ENCODE results near the gene TBX18. TPM values are rescaled to one million over a fixed set of nuclear protein-coding genes. Genes with fewer than 3 reads are reported as not detected.

Gene TBX18
- total RNA-seq, 3 donors from 2014 or later = 0.23 to 1.7 (median 0.82) TPM

DNA sequence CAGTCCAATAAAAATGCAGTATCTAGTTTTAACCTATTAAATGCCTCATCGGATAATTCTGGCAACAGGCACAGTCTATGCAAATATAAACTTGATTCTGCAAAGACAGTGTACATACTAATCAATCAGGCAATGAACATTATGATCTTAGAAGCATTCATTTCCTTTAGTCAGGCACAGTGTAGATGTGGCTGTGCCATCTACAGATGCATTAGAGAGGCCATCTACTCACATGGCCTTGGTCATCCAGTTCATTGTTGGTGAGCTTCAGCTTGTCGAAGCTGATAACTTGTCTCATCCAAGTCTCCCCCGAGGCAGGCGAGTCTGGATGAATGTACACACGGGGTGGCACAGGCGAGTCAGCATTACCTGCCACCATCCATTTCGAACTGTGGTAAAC is 7.9 kb downstream of the TBX18 start:
- TF ChIP-seq, protein P1, sequence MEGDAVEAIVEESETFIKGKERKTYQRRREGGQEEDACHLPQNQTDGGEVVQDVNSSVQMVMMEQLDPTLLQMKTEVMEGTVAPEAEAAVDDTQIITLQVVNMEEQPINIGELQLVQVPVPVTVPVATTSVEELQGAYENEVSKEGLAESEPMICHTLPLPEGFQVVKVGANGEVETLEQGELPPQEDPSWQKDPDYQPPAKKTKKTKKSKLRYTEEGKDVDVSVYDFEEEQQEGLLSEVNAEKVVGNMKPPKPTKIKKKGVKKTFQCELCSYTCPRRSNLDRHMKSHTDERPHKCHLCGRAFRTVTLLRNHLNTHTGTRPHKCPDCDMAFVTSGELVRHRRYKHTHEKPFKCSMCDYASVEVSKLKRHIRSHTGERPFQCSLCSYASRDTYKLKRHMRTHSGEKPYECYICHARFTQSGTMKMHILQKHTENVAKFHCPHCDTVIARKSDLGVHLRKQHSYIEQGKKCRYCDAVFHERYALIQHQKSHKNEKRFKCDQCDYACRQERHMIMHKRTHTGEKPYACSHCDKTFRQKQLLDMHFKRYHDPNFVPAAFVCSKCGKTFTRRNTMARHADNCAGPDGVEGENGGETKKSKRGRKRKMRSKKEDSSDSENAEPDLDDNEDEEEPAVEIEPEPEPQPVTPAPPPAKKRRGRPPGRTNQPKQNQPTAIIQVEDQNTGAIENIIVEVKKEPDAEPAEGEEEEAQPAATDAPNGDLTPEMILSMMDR (IDR thresholded peaks at IDR 0.05) = no peak

DNA sequence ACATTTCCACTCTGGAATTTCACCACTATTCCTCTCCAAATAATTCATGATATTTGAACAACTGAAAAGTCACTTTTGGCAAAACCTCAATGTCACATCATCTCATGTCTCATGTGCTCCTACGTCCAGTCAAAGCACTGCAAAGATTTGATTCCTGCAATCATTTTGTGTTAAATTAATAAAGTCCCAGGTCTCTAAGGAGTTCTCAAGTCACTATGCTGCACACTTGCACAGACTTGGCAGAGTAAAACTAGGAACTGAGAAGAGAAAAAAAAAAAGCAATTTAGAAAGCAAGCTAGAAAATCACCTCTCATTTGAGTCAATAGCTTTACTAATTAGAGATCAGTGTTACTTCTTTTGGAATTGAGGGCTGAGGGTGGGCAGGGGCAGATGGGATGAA is 11.2 kb downstream of the TBX18 start:
- DNase-seq (no peak), ATAC-seq (no peak)
- Histone ChIP-seq H3K4me1 (ENCODE audit: low read depth) (no peaks in the 10 kb centered on the region), H3K36me3 (ENCODE audit: low read depth) (no peaks in the 10 kb centered on the region), H3K4me3 (no peak overlapping the region), H3K9me3 (no peaks in the 10 kb centered on the region)
- intact Hi-C loops (cut with DNase I, micrococcal nuclease) = no loop called here
- TF ChIP-seq, protein P1 (IDR thresholded peaks at IDR 0.05) = no peak

More for the DNA sequence above, 7.9 kb downstream of the TBX18 start:
- Histone ChIP-seq H3K4me1 (ENCODE audit: low read depth) (no peaks in the 10 kb centered on the region), H3K9me3 (no peaks in the 10 kb centered on the region), H3K4me3 (no peak overlapping the region), H3K36me3 (ENCODE audit: low read depth) (no peaks in the 10 kb centered on the region)
- DNase-seq (no peak), ATAC-seq (no peak)
- intact Hi-C loops (cut with DNase I, micrococcal nuclease) = no loop called here

DNA sequence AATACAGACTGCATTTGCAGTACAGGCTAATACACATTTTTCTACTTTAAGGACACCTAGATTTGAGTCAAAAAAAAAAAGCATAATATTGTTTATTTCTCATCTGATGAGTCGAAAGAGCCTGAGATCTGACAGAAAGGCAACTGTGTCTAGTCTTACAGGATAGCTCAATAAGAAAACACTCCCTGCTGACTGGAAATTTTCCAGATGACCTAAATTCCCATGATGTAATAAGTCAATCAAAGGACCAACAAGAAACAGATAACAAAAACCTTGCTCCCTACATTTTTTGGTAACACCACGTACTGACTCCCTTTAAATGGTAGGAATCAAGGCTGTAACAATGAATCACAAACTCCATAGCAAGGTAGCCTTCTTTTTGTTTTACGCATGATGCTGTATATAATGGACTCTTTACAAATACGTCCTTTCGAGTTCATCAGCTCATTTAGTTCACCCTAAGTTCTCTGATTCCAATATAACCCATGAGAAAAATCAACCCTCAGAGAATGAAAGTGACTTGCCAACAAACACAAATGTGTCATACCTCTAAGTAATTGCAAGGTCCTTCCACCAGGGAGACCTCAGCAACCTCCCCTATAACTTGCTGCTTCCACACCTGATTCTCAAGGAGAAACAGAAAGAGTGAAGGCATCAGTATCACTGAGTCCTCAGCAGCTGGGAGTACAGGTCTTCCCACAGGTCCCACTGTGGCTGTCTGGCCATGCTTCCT is 12.1 kb downstream of the TBX18 start:
- H3K9me3 ChIP-seq = no peaks in the 10 kb centered on the region
- H3K4me1 ChIP-seq (ENCODE audit: low read depth) = no peaks in the 10 kb centered on the region
- no peak for ATAC-seq
- no peak for DNase-seq
- intact Hi-C loops (cut with DNase I, micrococcal nuclease) = no loop called here
- TF ChIP-seq, protein P1 (IDR thresholded peaks at IDR 0.05) = no peak
- H3K36me3 ChIP-seq (ENCODE audit: low read depth) = no peaks in the 10 kb centered on the region
- H3K4me3 ChIP-seq = no peak overlapping the region

DNA sequence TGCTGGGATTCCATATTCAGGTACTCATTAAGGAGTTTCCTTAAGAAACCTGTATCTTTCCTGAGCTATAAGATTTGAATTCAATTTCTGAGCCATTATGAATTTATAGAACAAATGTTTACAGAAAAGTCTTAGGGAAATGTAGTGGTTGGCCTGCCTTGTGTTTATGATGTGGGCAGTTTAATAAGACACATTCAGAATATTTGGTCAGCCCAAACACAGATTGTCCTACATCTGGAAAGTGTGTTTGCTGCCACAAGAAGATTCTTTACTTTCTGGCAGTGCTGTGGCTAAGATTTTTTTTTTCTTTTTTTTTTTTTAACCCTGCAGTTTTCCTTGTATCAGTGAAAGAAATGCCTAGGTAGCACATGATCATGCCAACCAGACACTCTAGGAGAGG is 15.2 kb downstream of the TBX18 start:
- DNase-seq (no peak), ATAC-seq (no peak)
- Histone ChIP-seq H3K9me3 (no peaks in the 10 kb centered on the region), H3K4me3 (no peak overlapping the region), H3K4me1 (ENCODE audit: low read depth) (no peaks in the 10 kb centered on the region), H3K36me3 (ENCODE audit: low read depth) (no peaks in the 10 kb centered on the region)
- intact Hi-C loops (cut with DNase I, micrococcal nuclease) = no loop called here
- TF ChIP-seq, protein P1 (IDR thresholded peaks at IDR 0.05) = no peak

DNA sequence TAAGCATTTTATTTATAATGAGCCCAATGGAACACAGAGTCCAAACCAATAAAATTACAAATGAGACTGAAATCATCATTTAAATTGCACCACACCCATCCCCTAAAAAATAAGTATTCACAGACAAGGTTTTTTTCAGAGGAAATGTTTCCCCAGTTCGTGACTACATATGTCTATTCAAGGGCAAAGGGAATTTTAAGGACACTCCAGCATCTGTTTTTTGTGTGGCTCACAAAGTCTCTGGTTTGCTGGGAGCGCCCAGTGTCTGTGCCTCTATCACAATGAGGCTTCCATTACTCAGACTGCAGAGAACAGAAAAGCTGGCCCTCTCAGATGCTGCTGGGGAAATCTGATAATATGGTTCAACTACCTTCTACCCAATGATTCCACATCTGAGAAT is 16.0 kb downstream of the TBX18 start:
- Histone ChIP-seq H3K9me3 (no peaks in the 10 kb centered on the region), H3K36me3 (ENCODE audit: low read depth) (no peaks in the 10 kb centered on the region), H3K4me1 (ENCODE audit: low read depth) (no peaks in the 10 kb centered on the region), H3K4me3 (no peak overlapping the region)
- intact Hi-C loops (cut with DNase I, micrococcal nuclease) = no loop called here
- TF ChIP-seq, protein P1 (IDR thresholded peaks at IDR 0.05) = no peak
- DNase-seq (no peak), ATAC-seq (no peak)

Data from mucosa of descending colon (tissue), 3 donors.